ENCODE data around the gene STING1. TPM values are rescaled to one million over a fixed set of nuclear protein-coding genes. Genes with fewer than 3 reads are reported as not detected.
A peak's percentile ranks its signal among the peaks of the same experiment; 100 is the strongest.
"Not testable (repeated sequence)": the region's sequence is repeated elsewhere in the genome, so short reads cannot be mapped to it uniquely, and the experiment has no call there.

STING1 gene
- total RNA-seq, 1 donor from 2014 or later, result 79.1 TPM

DNA sequence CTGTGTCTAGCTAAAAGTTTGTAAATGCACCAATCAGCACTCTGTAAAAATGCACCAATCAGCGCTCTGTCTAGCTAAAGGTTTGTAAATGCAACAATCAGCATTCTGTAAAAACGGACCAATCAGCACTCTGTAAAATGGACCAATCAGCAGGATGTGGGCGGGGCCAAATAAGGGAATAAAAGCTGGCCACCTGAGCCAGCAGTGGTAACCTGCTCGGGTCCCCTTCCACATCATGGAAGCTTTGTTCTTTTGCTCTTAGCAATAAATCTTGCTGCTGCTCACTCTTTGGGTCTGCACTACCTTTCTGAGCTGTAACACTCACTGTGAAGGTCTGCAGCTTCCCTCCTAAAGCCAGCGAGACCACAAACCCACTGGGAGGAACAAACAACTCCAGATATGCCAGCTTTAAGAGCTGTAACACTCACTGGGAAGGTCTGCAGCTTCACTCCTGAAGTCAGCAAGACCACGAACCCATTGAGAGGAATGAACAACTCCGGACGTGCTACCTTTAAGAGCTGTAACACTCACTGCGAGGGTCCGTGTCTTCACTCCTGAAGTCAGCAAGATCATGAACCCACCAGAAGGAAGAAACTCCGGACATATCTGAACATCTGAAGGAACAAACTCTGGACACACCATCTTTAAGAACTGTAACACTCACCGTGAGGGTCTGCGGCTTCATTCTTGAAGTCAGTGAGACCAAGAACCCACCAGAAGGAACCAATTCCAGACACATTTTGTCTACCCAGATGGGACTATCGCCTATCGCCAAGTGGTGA is 20.7 kb upstream of the STING1 start:
- DNase-seq (ENCODE audit: low read depth), result not testable (repeated sequence)

- DNase-seq (ENCODE audit: low read depth), result no peak
These were observed 18.8 kb upstream of the STING1 start for GRCh38 chr5:139501381-139501780.

- no peak for DNase-seq (ENCODE audit: low read depth)
These were observed 13.3 kb upstream of the STING1 start for GRCh38 chr5:139495638-139496435.

DNA sequence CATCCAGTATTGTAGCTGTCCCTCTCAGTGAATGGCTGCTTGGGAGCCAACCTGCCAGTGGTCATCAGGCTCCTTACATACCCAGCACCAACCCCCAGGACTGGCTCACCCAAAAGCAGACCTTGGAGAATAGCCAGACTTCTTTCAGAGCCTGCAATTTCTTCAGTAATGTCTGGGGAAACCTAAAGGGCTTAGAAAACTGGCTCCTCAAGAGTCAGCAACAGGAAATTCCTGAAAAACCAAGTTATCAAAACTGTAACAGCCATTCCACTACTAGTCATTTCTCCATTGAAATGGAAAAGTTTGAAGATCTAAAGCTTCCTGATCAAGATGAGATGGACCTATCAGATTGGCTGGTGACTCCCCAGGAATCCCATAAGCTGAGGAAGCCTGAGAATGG is 12.3 kb upstream of the STING1 start:
- DNase-seq (ENCODE audit: low read depth), result no peak

- no peak for DNase-seq (ENCODE audit: low read depth)
These were observed 11.7 kb upstream of the STING1 start for GRCh38 chr5:139494256-139494655.

GRCh38 chr5:139492700-139493192 is 10.2 kb upstream of the STING1 start:
- peak; percentile 96 for DNase-seq (ENCODE audit: low read depth)

GRCh38 chr5:139488260-139488659 is 5.7 kb upstream of the STING1 start:
- no peak for DNase-seq (ENCODE audit: low read depth)

DNA sequence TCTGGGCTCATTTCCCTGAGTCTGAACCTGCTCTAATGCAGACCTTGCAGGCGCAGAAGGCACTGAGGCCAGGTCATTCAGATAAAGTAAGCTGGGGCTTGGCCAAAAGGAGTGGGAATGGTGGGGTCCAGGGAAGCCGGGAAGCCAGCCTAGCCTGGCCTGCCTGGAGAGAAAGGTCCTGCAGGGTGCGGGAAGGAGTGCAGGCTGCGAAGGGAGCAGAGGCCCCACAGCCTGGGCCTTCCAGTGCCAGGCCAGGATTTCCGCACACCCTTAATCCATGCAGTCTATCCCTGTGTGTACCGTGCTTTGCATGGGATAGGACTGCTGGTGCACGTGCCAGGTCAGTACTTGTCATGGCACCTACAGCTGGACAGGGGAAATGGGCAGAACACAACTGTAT is 3.6 kb upstream of the STING1 start:
- DNase-seq (ENCODE audit: low read depth), result no peak

- not testable (repeated sequence) for DNase-seq (ENCODE audit: low read depth)
These were observed 291 bp upstream of the STING1 start for GRCh38 chr5:139482890-139483208.

- DNase-seq (ENCODE audit: low read depth), result peak; percentile 53
These were observed 943 bp downstream of the STING1 start for GRCh38 chr5:139481580-139482049.

- DNase-seq (ENCODE audit: low read depth), result peak; percentile 83
These were observed 1.4 kb downstream of the STING1 start for GRCh38 chr5:139481122-139481533.

DNA sequence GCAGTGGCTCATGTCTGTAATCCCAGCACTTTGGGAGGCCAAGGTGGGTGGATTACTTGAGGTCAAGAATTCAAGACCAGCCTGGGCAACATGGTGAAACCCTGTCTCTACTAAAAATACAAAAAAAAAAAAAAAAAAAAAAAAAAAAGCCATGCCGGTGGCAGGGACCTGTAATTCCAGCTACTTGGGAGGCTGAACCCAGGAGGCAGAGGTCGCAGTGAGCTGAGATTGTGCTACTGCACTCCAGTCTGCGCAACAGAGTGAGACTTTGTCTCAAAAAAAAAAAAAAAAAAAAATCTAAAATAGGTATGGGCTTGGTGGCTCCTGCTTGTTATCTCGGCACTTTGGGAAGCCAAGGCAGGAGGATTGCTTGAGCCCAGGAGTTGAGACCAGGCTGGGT is 2.8 kb downstream of the STING1 start:
- DNase-seq (ENCODE audit: low read depth), result not testable (repeated sequence)

GRCh38 chr5:139478657-139479423 is 3.7 kb downstream of the STING1 start:
- not testable (repeated sequence) for DNase-seq (ENCODE audit: low read depth)

GRCh38 chr5:139475865-139476617 is 6.5 kb downstream of the STING1 start:
- DNase-seq (ENCODE audit: low read depth), result no peak

GRCh38 chr5:139474890-139475791 is 7.4 kb downstream of the STING1 start:
- DNase-seq (ENCODE audit: low read depth), result peak; percentile 77

DNA sequence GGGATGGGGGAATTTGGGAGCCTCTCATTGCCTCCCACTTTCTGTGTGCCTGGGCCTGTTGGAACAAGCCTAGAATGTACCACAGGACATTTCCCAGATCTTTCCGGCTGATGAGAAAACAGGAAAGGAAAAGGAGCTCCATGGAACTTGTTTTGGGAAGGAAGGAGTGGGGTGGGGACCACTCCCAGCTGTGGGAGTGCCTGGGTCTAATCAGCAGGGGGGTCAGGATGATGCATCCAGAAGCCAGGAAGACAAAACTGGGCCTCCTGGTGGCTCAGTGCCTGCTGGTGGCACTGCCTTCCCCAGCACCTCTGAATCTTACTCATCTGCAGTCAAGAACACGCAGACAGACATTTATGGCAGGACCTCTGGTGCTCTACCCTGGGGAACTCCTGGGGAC is 9.0 kb downstream of the STING1 start:
- DNase-seq (ENCODE audit: low read depth), result no peak

- no peak for DNase-seq (ENCODE audit: low read depth)
These were observed 9.5 kb downstream of the STING1 start for GRCh38 chr5:139473105-139473504.

DNA sequence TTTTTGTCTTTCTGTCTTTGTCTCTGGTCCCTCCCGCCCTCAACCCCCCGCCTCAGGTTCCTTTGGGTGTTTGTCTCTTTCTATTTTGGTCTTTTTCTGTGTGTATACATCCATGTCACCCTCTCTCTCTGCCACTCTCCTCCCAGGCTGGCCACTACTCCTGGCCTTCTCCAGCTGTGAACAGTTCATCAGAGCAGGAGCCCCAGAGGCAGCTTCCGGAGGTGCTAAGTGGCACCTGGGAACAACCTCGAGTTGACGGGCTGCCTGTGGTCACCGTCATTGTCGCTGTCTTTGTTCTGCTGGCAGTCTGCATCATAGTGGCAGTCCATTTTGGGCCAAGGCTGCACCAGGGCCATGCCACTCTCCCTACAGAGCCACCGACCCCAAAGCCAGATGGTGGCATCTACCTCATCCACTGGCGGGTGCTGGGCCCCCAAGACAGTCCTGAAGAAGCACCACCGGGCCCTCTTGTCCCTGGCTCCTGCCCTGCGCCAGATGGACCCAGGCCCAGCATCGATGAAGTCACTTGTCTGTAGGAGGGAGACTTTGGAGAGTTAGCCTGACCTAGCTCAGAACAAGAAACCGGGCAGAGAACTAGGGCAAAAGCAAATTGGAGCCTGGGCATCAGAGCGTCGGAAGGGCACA is 10.1 kb downstream of the STING1 start:
- no peak for DNase-seq (ENCODE audit: low read depth)

DNA sequence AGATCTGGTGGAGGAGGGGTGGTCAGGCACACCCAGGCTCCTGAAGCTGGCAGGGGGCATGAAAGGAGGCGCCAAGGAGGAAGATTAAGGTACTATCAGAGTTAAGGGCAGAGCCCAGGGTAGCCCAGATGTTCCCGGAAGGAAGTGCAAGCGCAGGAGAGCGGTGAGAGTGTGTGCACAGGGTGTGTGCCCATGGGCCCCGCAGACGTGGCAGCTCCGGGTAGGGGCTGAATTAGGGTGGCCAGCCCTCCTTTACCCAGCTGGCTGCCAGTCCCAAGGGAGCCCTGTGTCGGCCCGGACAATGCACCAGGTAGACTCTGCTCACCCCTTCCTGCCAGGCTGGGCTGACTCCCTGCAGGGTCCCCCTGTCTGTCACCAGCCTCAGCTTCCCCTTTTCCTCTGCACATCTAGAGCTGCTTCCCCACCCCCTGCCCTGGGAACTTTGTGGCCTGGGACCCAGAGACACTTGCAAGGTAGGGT is 11.7 kb downstream of the STING1 start, which contains the start of gene SMIM33:
Gene SMIM33, plus strand, starts transcription at position 184 of the 480 bp plus-strand sequence. Its CDS starts 118 bp downstream, at position 302.
- DNase-seq (ENCODE audit: low read depth), result no peak
